Measurements from ENCODE around the gene HPS5. TPM values are rescaled to one million over a fixed set of nuclear protein-coding genes. Genes with fewer than 3 reads are reported as not detected.
"Not testable (repeated sequence)": the region's sequence is repeated elsewhere in the genome, so short reads cannot be mapped to it uniquely, and the experiment has no call there.

The HPS5 gene, protein sequence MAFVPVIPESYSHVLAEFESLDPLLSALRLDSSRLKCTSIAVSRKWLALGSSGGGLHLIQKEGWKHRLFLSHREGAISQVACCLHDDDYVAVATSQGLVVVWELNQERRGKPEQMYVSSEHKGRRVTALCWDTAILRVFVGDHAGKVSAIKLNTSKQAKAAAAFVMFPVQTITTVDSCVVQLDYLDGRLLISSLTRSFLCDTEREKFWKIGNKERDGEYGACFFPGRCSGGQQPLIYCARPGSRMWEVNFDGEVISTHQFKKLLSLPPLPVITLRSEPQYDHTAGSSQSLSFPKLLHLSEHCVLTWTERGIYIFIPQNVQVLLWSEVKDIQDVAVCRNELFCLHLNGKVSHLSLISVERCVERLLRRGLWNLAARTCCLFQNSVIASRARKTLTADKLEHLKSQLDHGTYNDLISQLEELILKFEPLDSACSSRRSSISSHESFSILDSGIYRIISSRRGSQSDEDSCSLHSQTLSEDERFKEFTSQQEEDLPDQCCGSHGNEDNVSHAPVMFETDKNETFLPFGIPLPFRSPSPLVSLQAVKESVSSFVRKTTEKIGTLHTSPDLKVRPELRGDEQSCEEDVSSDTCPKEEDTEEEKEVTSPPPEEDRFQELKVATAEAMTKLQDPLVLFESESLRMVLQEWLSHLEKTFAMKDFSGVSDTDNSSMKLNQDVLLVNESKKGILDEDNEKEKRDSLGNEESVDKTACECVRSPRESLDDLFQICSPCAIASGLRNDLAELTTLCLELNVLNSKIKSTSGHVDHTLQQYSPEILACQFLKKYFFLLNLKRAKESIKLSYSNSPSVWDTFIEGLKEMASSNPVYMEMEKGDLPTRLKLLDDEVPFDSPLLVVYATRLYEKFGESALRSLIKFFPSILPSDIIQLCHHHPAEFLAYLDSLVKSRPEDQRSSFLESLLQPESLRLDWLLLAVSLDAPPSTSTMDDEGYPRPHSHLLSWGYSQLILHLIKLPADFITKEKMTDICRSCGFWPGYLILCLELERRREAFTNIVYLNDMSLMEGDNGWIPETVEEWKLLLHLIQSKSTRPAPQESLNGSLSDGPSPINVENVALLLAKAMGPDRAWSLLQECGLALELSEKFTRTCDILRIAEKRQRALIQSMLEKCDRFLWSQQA
- total RNA-seq = 10 to 100 TPM; 16.1 to 16.5 TPM

GRCh38 chr11:18321969-18322711 lies at the start of gene HPS5, which contains the start of gene GTF2H1:
TSS of gene HPS5 (minus strand) at chr11:18322140. CDS start at chr11:18317858, 4,282 bp downstream.
TSS of gene GTF2H1 (plus strand) at chr11:18322567. CDS start at chr11:18333075, 10,508 bp downstream.
- CTCF ChIA-PET = interaction anchor here (0.7 to 1.2 kb wide), 2 partner anchors 62 to 72 kb away, joined by 3 read pairs; partner anchors contain the start of gene LDHA
- POLR2A ChIA-PET = interaction anchor here (0.5 to 4.1 kb wide), 6 partner anchors 51 to 1244 kb away, joined by 4 to 63 read pairs (median 8); partner anchors contain the start of genes LDHA and TSG101

- ChIA-PET POLR2A (interaction anchor here (0.9 kb wide), 1 partner anchor 23 kb away, joined by 5 read pairs; the partner anchor contains the start of gene LDHA), CTCF (no interaction called here)
Observed at GRCh38 chr11:18371279-18371678, 49.3 kb upstream of the HPS5 start.

- ChIA-PET CTCF (no interaction called here), POLR2A (no interaction called here)
Observed at GRCh38 chr11:18369398-18369797, 47.5 kb upstream of the HPS5 start.

DNA sequence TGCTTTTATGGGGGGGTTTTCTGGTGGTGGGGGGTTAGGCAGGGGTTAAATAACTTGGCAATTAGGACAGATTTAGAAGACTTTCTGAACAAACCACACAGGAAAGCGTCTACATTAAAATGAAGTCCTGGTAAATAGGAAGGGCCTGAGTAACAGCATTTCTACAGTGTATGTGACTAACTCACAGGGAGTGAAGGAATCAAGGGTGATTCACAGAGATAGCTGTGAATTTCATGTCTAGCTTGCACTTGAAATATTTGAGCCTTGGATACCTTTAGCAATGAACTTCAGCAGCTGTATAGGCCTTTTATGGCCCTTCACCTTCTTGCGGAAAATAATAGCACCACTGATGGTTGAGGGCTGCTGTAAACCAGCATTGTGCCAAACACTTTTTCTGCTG lies 46.3 kb upstream of the HPS5 start:
- ChIA-PET POLR2A (no interaction called here), CTCF (interaction anchor here (0.8 kb wide), 1 partner anchor 71 kb away, joined by 3 read pairs; no protein-coding TSS in a partner anchor)

DNA sequence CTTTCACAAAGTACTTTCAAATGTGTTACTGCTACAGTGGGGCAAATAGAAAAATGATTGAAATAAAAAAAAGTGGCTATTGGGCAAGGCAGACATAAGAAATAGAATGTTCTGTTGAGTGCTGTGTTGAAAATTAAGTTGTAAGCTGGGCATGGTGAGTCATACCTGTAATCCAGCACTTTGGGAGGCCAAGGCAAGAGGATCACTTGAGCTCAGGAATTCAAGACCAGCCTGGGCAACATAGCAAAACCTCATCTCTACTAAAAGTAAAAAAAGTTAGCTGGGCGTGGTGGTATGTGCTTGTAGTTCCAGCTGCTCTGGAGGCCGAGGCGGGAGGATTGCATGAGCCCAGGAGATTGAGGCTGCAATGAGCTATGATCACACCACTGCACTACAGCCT lies 45.5 kb upstream of the HPS5 start:
- ChIA-PET CTCF (interaction anchor here (0.6 to 0.8 kb wide), 2 partner anchors 21 to 71 kb away, joined by 3 read pairs; no protein-coding TSS in a partner anchor), POLR2A (no interaction called here)

DNA sequence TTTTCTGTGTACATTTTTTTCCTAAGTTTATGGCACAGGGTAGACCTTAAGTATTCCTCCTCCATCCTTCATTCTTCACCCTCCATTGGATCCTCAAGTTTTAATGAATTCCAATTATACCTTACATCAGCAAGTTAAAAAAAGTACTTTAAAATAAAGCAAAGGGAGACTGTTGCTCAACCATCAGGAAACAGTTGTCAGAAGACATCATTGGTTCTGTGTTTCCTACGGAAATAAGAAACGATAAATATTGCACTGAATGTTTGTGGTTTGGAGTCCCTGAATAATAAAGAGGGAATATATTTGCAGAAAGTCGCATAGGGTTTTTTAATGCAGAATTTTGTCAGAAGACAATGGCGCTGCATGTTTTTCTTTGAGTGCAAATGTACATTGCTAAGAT lies 44.3 kb upstream of the HPS5 start:
- POLR2A ChIA-PET = no interaction called here

GRCh38 chr11:18365741-18366140 lies 43.8 kb upstream of the HPS5 start:
- ChIA-PET POLR2A (no interaction called here), CTCF (no interaction called here)

More for the DNA sequence above, 44.3 kb upstream of the HPS5 start:
- CTCF ChIA-PET = no interaction called here

DNA sequence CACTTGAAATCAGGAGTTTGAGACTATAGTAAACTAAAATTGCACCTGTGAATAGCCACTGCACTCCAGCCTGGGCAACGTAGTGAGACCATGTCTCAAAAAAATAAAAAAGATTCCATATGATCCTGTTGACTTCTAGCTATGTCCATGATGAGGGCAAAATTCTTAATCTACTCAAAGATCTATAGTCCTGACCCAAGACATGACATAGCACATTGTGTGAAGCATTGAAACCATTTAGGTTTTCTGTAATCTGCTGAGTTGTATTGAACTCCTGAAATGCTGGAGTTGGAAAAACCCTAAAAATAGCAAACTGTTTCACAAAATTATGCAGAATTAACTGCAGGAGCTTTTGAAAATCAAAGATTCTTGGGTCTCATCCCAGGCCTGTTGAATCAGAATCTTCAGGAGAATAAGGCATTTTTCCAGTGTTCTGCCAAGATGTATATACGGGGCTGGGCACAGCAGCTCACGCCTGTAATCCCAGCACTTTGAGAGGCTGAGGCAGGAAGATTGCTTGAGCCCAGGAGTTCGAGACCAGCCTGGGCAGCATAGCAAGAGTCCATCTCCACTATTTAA lies 42.6 kb upstream of the HPS5 start:
- ChIA-PET CTCF (interaction anchor here (0.7 kb wide), 1 partner anchor 1223 kb away, joined by 3 read pairs; no protein-coding TSS in a partner anchor), POLR2A (no interaction called here)

DNA sequence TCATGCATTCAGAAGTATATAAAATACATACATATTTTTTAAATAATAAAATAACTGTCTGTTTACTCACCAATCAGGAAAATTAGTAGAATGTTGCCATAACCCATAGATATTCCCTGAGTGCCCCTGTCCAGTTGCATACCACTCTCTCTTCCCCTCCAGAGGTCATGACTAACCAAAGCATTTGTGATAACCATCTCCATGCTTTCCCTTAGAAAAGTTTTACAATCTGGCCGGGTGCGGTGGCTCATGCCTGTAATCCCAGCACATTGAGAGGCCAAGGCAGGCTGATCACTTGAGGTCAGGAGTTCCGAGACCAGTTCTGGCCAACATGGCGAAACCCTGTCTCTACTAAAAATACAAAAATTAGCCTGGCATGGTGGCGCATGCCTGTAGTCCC lies 39.2 kb upstream of the HPS5 start:
- CTCF ChIA-PET = no interaction called here
- POLR2A ChIA-PET = no interaction called here

- ChIA-PET CTCF (interaction anchor here (0.6 kb wide), 1 partner anchor 235 kb away, joined by 3 read pairs; no protein-coding TSS in a partner anchor), POLR2A (no interaction called here)
Observed at GRCh38 chr11:18358646-18359045, 36.7 kb upstream of the HPS5 start.

- ChIA-PET CTCF (no interaction called here), POLR2A (no interaction called here)
Observed at GRCh38 chr11:18352581-18352980, 30.6 kb upstream of the HPS5 start.

GRCh38 chr11:18347471-18348125 lies 25.7 kb upstream of the HPS5 start:
- POLR2A ChIA-PET = no interaction called here
- CTCF ChIA-PET = no interaction called here

DNA sequence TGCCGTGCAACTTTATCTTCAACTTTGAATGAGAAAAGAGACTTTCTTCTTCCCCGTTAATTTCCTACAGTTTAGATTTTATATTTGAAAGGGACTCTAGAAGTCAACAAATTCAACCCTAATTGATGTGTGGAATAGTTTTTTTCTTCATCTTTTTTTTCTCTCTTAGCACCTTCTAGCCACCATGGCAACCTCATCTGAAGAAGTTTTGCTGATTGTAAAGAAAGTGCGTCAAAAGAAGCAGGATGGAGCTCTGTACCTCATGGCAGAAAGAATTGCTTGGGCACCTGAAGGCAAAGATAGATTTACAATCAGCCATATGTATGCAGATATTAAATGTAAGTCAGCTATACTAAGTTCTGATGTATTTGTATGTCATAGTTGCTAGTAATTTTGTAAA lies 11.0 kb upstream of the HPS5 start:
- POLR2A ChIA-PET = interaction anchor here (0.5 kb wide), 1 partner anchor 64 kb away, joined by 3 read pairs; no protein-coding TSS in a partner anchor
- CTCF ChIA-PET = no interaction called here

- POLR2A ChIA-PET = no interaction called here
- CTCF ChIA-PET = no interaction called here
Observed at GRCh38 chr11:18332302-18332701, 10.4 kb upstream of the HPS5 start.

- POLR2A ChIA-PET = no interaction called here
- CTCF ChIA-PET = no interaction called here
Observed at GRCh38 chr11:18330921-18331320, 9.0 kb upstream of the HPS5 start.

- CTCF ChIA-PET = no interaction called here
- POLR2A ChIA-PET = no interaction called here
Observed at GRCh38 chr11:18329196-18329870, 7.4 kb upstream of the HPS5 start.

- CTCF ChIA-PET = no interaction called here
- POLR2A ChIA-PET = interaction anchor here (0.5 to 0.6 kb wide), 2 partner anchors 311 to 453 kb away, joined by 3 to 7 read pairs; no protein-coding TSS in a partner anchor
Observed at GRCh38 chr11:18324381-18324780, 2.4 kb upstream of the HPS5 start.

DNA sequence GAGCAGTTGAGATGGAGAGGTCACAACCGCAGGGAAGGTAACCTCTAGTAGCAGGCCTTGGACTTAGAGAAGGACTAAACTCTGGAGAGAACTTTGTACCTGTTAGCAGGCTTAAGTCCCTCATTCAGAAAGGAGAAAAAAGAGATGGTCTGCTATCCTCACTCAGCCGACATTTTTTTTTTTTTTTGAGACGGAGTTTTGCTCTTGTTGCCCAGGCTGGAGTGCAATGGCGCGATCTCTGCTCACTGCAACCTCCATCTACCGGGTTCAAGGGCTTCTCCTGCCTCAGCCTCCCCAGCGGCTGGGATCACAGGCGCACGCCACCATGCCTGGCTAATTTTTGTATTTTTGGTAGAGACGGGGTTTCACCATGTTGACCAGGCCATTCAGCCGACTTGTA lies 1.9 kb upstream of the HPS5 start:
- POLR2A ChIA-PET = interaction anchor here (0.5 to 0.6 kb wide), 2 partner anchors 312 to 453 kb away, joined by 3 to 7 read pairs; no protein-coding TSS in a partner anchor
- CTCF ChIA-PET = not testable (repeated sequence)
